Fibroblast of skin of left biceps (primary cell): ENCODE results near the gene SH3RF2.

Source experiments
- DNase-seq, 2 experiments: peaks; one replicate each; pipeline ENCODE4 v3.0.0-alpha.2; 2013; ENCODE audit warnings: low read depth in 2 of 2

The SH3RF2 gene

GRCh38 chr5:145922059-145922458 lies 14.3 kb upstream of the SH3RF2 start:
- no peak for DNase-seq

GRCh38 chr5:145923405-145923804 lies 13.0 kb upstream of the SH3RF2 start:
- no peak for DNase-seq

- DNase-seq, result no peak
Measured at GRCh38 chr5:145924849-145925248, 11.5 kb upstream of the SH3RF2 start.

- DNase-seq, result peak; percentile 93
Measured at GRCh38 chr5:145925353-145925752, 11.0 kb upstream of the SH3RF2 start.

- peak; percentile 85 to 88 for DNase-seq
Measured at GRCh38 chr5:145925803-145926202, 10.6 kb upstream of the SH3RF2 start.

GRCh38 chr5:145931718-145932117 lies 4.7 kb upstream of the SH3RF2 start:
- DNase-seq, result no peak

GRCh38 chr5:145934276-145934675 lies 2.1 kb upstream of the SH3RF2 start:
- DNase-seq, result no peak

- no peak for DNase-seq
Measured at GRCh38 chr5:145937432-145938250, 1.3 kb downstream of the SH3RF2 start.

- no peak for DNase-seq
Measured at GRCh38 chr5:145938776-145939539, 2.6 kb downstream of the SH3RF2 start.

GRCh38 chr5:145939540-145940065 lies 3.2 kb downstream of the SH3RF2 start:
- no peak for DNase-seq

- no peak for DNase-seq
Measured at GRCh38 chr5:145941096-145941447, 4.7 kb downstream of the SH3RF2 start.

- DNase-seq, result no peak
Measured at GRCh38 chr5:145941448-145942130, 5.2 kb downstream of the SH3RF2 start.

- no peak for DNase-seq
Measured at GRCh38 chr5:145942201-145942600, 5.8 kb downstream of the SH3RF2 start.

GRCh38 chr5:145942749-145943148 lies 6.4 kb downstream of the SH3RF2 start:
- no peak for DNase-seq

GRCh38 chr5:145943674-145944121 lies 7.3 kb downstream of the SH3RF2 start:
- DNase-seq, result no peak

- no peak for DNase-seq
Measured at GRCh38 chr5:145944328-145944727, 8.0 kb downstream of the SH3RF2 start.

GRCh38 chr5:145945620-145946111 lies 9.3 kb downstream of the SH3RF2 start:
- DNase-seq, result no peak

GRCh38 chr5:145946112-145946861 lies 9.9 kb downstream of the SH3RF2 start:
- no peak for DNase-seq

- DNase-seq, result no peak
Measured at GRCh38 chr5:145947581-145947980, 11.2 kb downstream of the SH3RF2 start.

- DNase-seq, result no peak
Measured at GRCh38 chr5:145948047-145948446, 11.7 kb downstream of the SH3RF2 start.

GRCh38 chr5:145948921-145949320 lies 12.5 kb downstream of the SH3RF2 start:
- no peak for DNase-seq
